ENCODE measurements around the gene NFE2L3. TPM values are rescaled to one million over a fixed set of nuclear protein-coding genes. Genes with fewer than 3 reads are reported as not detected.
A peak's percentile ranks its signal among the peaks of the same experiment; 100 is the strongest.

The NFE2L3 gene
- total and polyA plus RNA-seq, 2 of the 8 experiments (the other 6 are each of a cell fraction or from before 2014, with no cell fraction given) = 64.9 to 76.5 TPM

DNA sequence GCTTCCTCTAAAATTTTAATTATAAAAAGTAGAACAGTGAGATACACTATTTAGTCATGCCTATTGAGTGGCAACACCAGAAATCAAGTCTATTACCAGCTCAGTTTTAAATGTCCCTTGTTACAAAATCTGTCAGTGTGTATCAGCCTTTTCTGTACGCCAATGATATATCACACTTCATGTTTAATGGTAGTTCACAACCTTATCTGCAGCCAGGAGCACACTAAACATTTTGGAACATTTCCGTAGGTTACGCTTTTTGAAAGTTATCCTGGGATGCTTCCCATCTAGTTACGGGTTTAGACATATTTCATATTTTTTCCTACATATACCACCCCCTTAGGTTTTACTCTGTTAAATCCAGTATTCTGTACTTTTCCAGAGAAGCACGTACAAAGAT is 43.2 kb downstream of the NFE2L3 start:
- FAIRE-seq = no peak
- H3K79me2 ChIP-seq (ENCODE audit: control insufficient read depth in 1 of 2, insufficient read depth in 2 of 2, low read length in 2 of 2) = peaks cover 34 to 85% of the 10 kb centered on the region in 2 experiments

More for the DNA sequence above, 43.2 kb downstream of the NFE2L3 start:
- Histone ChIP-seq H3K79me1 (ENCODE audit: low read depth, low read length) (no peaks in the 10 kb centered on the region), H4K8ac (ENCODE audit: extremely low read depth, insufficient read depth, low read length) (no peak overlapping the region), H3K4me2 (ENCODE audit: insufficient read depth in 1 of 2, low read depth in 2 of 2, low read length in 2 of 2) (peak overlapping the region in 1 of 2 experiments; percentile 22; a peak in 1 of 4 replicates), H2BK15ac (ENCODE audit: low read length) (no peak overlapping the region), H3K36me3 (ENCODE audit: control insufficient read depth in 2 of 4, insufficient read depth in 4 of 4, low read length in 3 of 4) (peaks cover 60 to 95% (median 85%) of the 10 kb centered on the region in 4 experiments), H4K5ac (ENCODE audit: insufficient read length, low read depth, low read length) (no peak overlapping the region), H3K27me3 (replicated peaks in 1 of 4; ENCODE audit: control insufficient read depth in 3 of 4, extremely low read depth in 1 of 4, insufficient read depth in 3 of 4, low read length in 3 of 4) (no peaks in the 10 kb centered on the region), H2AK5ac (ENCODE audit: low read depth, low read length) (no peak overlapping the region), H3K14ac (ENCODE audit: insufficient read length) (no peak overlapping the region), H3K4me1 (replicated peaks in 1 of 4; ENCODE audit: control insufficient read depth in 3 of 4, insufficient read depth in 4 of 4, low read length in 3 of 4) (peaks cover 0 to 6% (median 0%) of the 10 kb centered on the region in 4 experiments; a peak in 3 of 7 replicates), H2BK12ac (ENCODE audit: low read depth, low read length) (no peak overlapping the region), H3K23me2 (ENCODE audit: low read depth, low read length) (peaks cover 2% of the 10 kb centered on the region; the same call in 1 of the 2 replicates), H3K4me3 (ENCODE audit: extremely low read depth in 1 of 4, insufficient read depth in 2 of 4, low read depth in 3 of 4, low read length in 4 of 4) (peak overlapping the region in 1 of 4 experiments; percentile 14; a peak in 2 of 8 replicates), H3K56ac (replicated peaks; ENCODE audit: insufficient read length, low read depth, low read length) (no peak overlapping the region), H2BK20ac (ENCODE audit: low read length) (no peak overlapping the region), H2BK5ac (ENCODE audit: low read depth, low read length) (no peak overlapping the region), H3K23ac (ENCODE audit: insufficient read length) (no peak overlapping the region), H3K9ac (replicated peaks in 1 of 4; ENCODE audit: extremely low read depth in 1 of 4, low read depth in 3 of 4, low read length in 3 of 4) (no peak overlapping the region), H4K91ac (replicated peaks; ENCODE audit: insufficient read length, low read length) (no peak overlapping the region), H3K9me3 (ENCODE audit: insufficient read depth in 2 of 2, low read depth in 1 of 2, low read length in 1 of 2) (no peaks in the 10 kb centered on the region), H3K27ac (ENCODE audit: low read depth, low read length) (no peak overlapping the region), H3K4ac (replicated peaks; ENCODE audit: insufficient read length, low read depth, low read length) (no peak overlapping the region), H3K18ac (ENCODE audit: extremely low read depth, low read length) (no peak overlapping the region), H2AFZ (ENCODE audit: low read length) (no peak overlapping the region), H2BK120ac (replicated peaks; ENCODE audit: low read depth, low read length) (no peak overlapping the region), H4K20me1 (replicated peaks in 1 of 2; ENCODE audit: control insufficient read depth in 1 of 2, insufficient read depth in 2 of 2, low read length in 2 of 2) (peaks cover 32 to 50% of the 10 kb centered on the region in 2 experiments)
- ChIA-PET CTCF (ENCODE audit: partially characterized antibody) (interaction anchor here (4.7 kb wide), 1 partner anchor 302 kb away, joined by 21 read pairs; no protein-coding TSS in a partner anchor), POLR2A (ENCODE audit: partially characterized antibody) (interaction anchor here (0.6 to 13.1 kb wide), 16 partner anchors 9 to 326 kb away, joined by 3 to 578 read pairs (median 4); partner anchors contain the start of gene NFE2L3)
- TF ChIP-seq, protein P1, sequence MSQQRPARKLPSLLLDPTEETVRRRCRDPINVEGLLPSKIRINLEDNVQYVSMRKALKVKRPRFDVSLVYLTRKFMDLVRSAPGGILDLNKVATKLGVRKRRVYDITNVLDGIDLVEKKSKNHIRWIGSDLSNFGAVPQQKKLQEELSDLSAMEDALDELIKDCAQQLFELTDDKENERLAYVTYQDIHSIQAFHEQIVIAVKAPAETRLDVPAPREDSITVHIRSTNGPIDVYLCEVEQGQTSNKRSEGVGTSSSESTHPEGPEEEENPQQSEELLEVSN (IDR thresholded peaks at IDR 0.05) = no peak
- TF ChIP-seq GTF2F1 (IDR thresholded peaks at IDR 0.05; ENCODE audit: borderline replicate concordance, low read depth, low read length) (no peak), POLR2AphosphoS5 (IDR thresholded peaks at IDR 0.05; ENCODE audit: low read depth, low read length) (peak; percentile 60), KDM5A (IDR thresholded peaks at IDR 0.05; ENCODE audit: low read length) (no peak), CHD1 (IDR thresholded peaks at IDR 0.05; ENCODE audit: low read depth, low read length) (no peak), RXRA (IDR thresholded peaks at IDR 0.05; ENCODE audit: insufficient read depth, low read depth, low read length) (no peak), JUND (IDR thresholded peaks at IDR 0.05; ENCODE audit: low read length) (no peak), POLR2A (IDR thresholded peaks at IDR 0.05; ENCODE audit: control extremely low read depth in 1 of 2, low read depth in 2 of 2, low read length in 2 of 2) (peak; percentile 56 to 78), KDM1A (IDR thresholded peaks at IDR 0.05; ENCODE audit: borderline replicate concordance, low read length) (no peak), GABPA (IDR thresholded peaks at IDR 0.05; ENCODE audit: borderline replicate concordance, insufficient read depth, low read length) (no peak), SP2 (IDR thresholded peaks at IDR 0.05; ENCODE audit: low read length) (no peak)
- TF ChIP-seq, protein P2, sequence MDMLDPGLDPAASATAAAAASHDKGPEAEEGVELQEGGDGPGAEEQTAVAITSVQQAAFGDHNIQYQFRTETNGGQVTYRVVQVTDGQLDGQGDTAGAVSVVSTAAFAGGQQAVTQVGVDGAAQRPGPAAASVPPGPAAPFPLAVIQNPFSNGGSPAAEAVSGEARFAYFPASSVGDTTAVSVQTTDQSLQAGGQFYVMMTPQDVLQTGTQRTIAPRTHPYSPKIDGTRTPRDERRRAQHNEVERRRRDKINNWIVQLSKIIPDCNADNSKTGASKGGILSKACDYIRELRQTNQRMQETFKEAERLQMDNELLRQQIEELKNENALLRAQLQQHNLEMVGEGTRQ (IDR thresholded peaks at IDR 0.05; ENCODE audit: low read length) = no peak
- no peak for DNase-seq (ENCODE audit: low read depth in 1 of 2, low spot score in 2 of 2)
- WGBS, 2 experiments (ENCODE audit: extremely low coverage in 1 of 2, insufficient coverage in 1 of 2, insufficient read length in 1 of 2, insufficient replicate concordance in 2 of 2, low coverage in 1 of 2, low lambda C conversion rate in 2 of 2, missing lambda C conversion rate in 1 of 2) = 86% methylated on average over 5 of the region's 5 CpGs; no CpG with 5 or more reads in 1 of the 2 experiments
